Activated naive CD8-positive, alpha-beta T cell treated with anti-CD3 and anti-CD28 coated beads, Interleukin-2, amount 50 U/mL, for 24 hours (primary cell): ENCODE measurements around the gene COX5A.
"Not testable (repeated sequence)": the region's sequence is repeated elsewhere in the genome, so short reads cannot be mapped to it uniquely, and the experiment has no call there.

Source experiments
- ATAC-seq: fragments of 150-1000 bp; cut with Tn5 transposase; one replicate; pipeline ENCODE4 v1.10.0; 2021
- DNase-seq: peaks from one replicate; pipeline ENCODE4 v3.0.0; 2021
- H3K27ac Mint-ChIP-seq: one replicate; pipeline ENCODE4 v1.8.0; 2021; ENCODE audit warnings: mild to moderate bottlenecking, mixed read lengths
- H3K27me3 Mint-ChIP-seq: one replicate; pipeline ENCODE4 v1.8.0; 2021; ENCODE audit warnings: mixed read lengths
- H3K36me3 Mint-ChIP-seq: one replicate; pipeline ENCODE4 v1.8.0; 2021; ENCODE audit warnings: low read depth, mixed read lengths
- H3K4me1 Mint-ChIP-seq: one replicate; pipeline ENCODE4 v1.8.0; 2021; ENCODE audit warnings: mixed read lengths
- H3K4me3 Mint-ChIP-seq: one replicate; pipeline ENCODE4 v1.8.0; 2021; ENCODE audit warnings: mild to moderate bottlenecking, moderate library complexity, mixed read lengths
- H3K9me3 Mint-ChIP-seq: one replicate; pipeline ENCODE4 v1.8.0; 2021; ENCODE audit warnings: mixed read lengths

COX5A gene

GRCh38 chr15:74897300-74897701 lies 40.6 kb downstream of the COX5A start:
- peaks cover 28% of the 10 kb centered on the region for H3K4me1 Mint-ChIP-seq
- H3K36me3 Mint-ChIP-seq, result peaks cover 35% of the 10 kb centered on the region
- ATAC-seq (no peak), DNase-seq (no peak)
- no peaks in the 10 kb centered on the region for H3K27me3 Mint-ChIP-seq
- H3K27ac Mint-ChIP-seq, result no peak overlapping the region
- no peak overlapping the region for H3K4me3 Mint-ChIP-seq
- no peaks in the 10 kb centered on the region for H3K9me3 Mint-ChIP-seq

DNA sequence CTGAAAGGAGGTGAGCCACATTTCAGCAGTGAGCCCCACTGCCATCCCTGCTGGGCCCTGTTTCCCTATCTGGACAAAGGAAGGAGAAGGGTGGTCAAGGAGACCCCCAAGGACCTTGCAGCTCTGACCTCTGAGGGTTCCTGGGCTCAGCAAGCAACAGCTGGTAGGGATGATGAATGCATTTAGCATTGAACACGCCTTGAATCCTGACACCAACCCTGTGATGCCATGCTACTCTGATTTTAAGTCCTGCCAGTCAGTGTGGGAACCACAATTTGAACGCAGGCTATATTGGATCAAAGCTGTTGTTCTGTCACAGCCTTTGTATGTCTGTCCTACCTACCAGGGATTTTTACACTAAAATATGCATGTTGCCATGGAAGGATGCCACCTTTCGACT lies 41.6 kb downstream of the COX5A start:
- Mint-ChIP-seq H3K27me3 (no peaks in the 10 kb centered on the region), H3K36me3 (peaks cover 36% of the 10 kb centered on the region), H3K4me3 (no peak overlapping the region), H3K9me3 (no peaks in the 10 kb centered on the region), H3K4me1 (peaks cover 31% of the 10 kb centered on the region), H3K27ac (no peak overlapping the region)
- ATAC-seq (no peak), DNase-seq (no peak)

GRCh38 chr15:74895830-74896229 lies 42.0 kb downstream of the COX5A start:
- Mint-ChIP-seq H3K4me3 (no peak overlapping the region), H3K27me3 (no peaks in the 10 kb centered on the region), H3K36me3 (peaks cover 35% of the 10 kb centered on the region), H3K27ac (no peak overlapping the region), H3K4me1 (peaks cover 36% of the 10 kb centered on the region), H3K9me3 (no peaks in the 10 kb centered on the region)
- ATAC-seq (no peak), DNase-seq (no peak)

- not testable (repeated sequence) for H3K27ac Mint-ChIP-seq, ATAC-seq, DNase-seq, H3K27me3 Mint-ChIP-seq, H3K9me3 Mint-ChIP-seq, H3K4me3 Mint-ChIP-seq
- peaks cover 46% of the 10 kb centered on the region for H3K4me1 Mint-ChIP-seq
- peaks cover 28% of the 10 kb centered on the region for H3K36me3 Mint-ChIP-seq
These were observed 43.5 kb downstream of the COX5A start for GRCh38 chr15:74894383-74894782.

DNA sequence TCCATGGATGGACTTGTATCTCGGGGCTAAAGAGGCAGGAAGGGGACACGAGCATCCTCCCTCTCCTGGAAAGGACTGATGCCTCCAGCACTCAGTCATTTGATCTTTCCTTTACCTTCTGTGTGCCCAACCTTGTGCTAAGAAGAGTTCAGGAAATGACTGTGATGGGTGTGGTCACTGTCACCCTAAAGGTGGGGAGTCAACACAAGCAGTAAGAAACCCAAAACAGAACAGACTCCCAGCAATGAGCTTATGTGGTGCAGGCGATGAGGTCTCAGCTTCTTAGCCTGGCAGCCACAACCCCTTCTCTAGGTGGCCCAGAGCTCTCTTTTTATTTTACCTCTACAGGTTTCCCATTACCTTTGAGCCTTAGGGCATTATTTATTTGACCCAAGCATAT lies 44.2 kb downstream of the COX5A start:
- H3K9me3 Mint-ChIP-seq, result no peaks in the 10 kb centered on the region

DNA sequence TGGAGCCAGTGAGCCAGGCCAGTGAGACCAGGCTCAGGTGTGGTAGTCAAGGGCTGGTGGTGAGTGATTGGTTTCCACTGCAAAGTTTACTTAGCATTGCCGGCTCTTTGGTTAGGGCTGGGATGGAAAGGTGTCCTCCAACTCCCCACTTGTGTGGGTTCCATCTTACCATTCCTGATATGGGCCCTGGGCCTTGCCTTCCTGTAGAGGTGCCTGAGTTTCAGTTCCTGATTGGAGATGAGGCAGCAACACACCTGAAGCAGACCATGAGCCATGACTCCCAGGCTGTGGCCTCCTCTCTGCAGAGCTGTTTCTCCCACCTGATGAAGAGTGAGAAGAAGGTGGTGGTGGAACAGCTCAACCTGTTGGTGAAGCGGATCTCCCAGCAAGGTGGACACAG lies 44.9 kb downstream of the COX5A start:
- ATAC-seq, result no peak
- Mint-ChIP-seq H3K4me1 (peaks cover 54% of the 10 kb centered on the region), H3K36me3 (peaks cover 26% of the 10 kb centered on the region), H3K4me3 (no peak overlapping the region), H3K27ac (peak overlapping the region; percentile 55), H3K27me3 (no peaks in the 10 kb centered on the region), H3K9me3 (no peaks in the 10 kb centered on the region)
- no peak for DNase-seq

More for the DNA sequence above, 44.2 kb downstream of the COX5A start:
- H3K4me1 Mint-ChIP-seq, result peaks cover 53% of the 10 kb centered on the region
- peak overlapping the region; percentile 55 for H3K27ac Mint-ChIP-seq
- DNase-seq (no peak), ATAC-seq (no peak)
- H3K36me3 Mint-ChIP-seq, result peaks cover 26% of the 10 kb centered on the region
- H3K4me3 Mint-ChIP-seq, result no peak overlapping the region
- H3K27me3 Mint-ChIP-seq, result no peaks in the 10 kb centered on the region

DNA sequence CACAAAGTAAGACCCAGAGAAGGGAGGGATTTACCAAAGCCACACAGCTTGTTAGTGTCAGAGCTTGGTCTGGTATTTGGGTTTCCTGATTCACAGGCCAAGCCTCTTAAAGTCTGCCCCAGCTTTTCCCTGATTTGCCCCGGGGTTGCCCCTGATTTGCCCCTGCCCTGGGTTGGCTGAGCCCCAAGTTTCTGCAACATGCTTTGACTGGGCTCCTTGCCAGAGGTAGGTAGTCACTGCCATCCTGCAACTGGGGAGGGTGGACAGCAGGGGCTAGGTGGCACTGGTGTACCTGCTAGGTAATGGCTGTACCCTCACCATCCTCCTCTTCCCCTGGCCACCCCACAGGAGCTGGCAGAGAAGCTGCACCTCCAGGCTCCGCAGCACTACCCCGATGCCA lies 45.6 kb downstream of the COX5A start:
- ATAC-seq, result no peak
- Mint-ChIP-seq H3K9me3 (no peaks in the 10 kb centered on the region), H3K27me3 (no peaks in the 10 kb centered on the region), H3K4me3 (no peak overlapping the region), H3K27ac (no peak overlapping the region), H3K36me3 (peaks cover 26% of the 10 kb centered on the region), H3K4me1 (peaks cover 54% of the 10 kb centered on the region)
- no peak for DNase-seq

- Mint-ChIP-seq H3K4me3 (peak overlapping the region; percentile 26), H3K4me1 (peaks cover 54% of the 10 kb centered on the region), H3K36me3 (peaks cover 23% of the 10 kb centered on the region), H3K9me3 (no peaks in the 10 kb centered on the region), H3K27ac (no peak overlapping the region), H3K27me3 (no peaks in the 10 kb centered on the region)
- DNase-seq, result no peak
- no peak for ATAC-seq
These were observed 46.4 kb downstream of the COX5A start for GRCh38 chr15:74891469-74891868.

GRCh38 chr15:74890665-74890960 lies 47.3 kb downstream of the COX5A start:
- Mint-ChIP-seq H3K27ac (peak overlapping the region; percentile 93), H3K4me1 (peaks cover 54% of the 10 kb centered on the region)
- ATAC-seq, result no peak

DNA sequence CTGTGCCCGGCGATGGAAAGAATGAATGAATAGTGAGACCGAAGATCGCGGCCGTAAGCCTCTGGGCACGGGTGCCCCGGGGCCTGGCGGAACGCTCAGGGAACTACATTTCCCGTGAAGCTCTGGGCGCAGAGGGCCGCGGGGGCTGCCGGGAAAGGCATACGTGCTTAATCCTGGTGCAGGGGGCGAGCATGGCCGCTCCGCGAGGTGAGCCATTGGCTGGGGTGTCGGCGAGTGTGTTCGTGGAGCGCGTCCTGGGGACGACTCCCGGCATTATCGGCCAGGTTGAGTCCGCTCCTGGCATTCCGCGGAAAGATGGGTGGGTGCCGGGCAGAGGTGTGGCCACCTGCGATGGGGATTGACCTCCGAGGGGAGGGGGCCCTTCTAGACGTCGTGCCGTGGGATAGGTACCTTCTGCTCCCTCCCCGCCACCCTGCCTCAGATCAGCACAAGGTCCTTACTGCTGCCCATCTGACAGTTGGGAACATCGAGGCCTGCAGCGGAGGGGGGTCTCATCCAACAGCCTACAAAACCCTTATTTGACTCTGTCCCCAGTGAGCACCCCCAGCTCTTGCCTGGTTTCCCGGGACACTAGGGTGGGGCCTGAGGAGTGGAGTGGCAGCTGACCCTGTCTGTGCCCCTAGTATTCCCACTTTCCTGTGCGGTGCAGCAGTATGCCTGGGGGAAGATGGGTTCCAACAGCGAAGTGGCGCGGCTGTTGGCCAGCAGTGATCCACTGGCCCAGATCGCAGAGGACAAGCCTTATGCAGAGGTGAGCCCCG lies 47.8 kb downstream of the COX5A start, which contains the start of gene MPI:
MPI (plus strand) TSS at position 160 of the 782 bp plus-strand sequence; CDS start at position 192, 32 bp downstream.
- H3K4me1 Mint-ChIP-seq, result peaks cover 51% of the 10 kb centered on the region
- H3K27ac Mint-ChIP-seq, result peak within 1 kb of the TSS; percentile 93
- H3K9me3 Mint-ChIP-seq, result no peaks in the 10 kb centered on the region
- DNase-seq (peak; percentile 90), ATAC-seq (peak; percentile 99)
- no peaks in the 10 kb centered on the region for H3K27me3 Mint-ChIP-seq
- H3K4me3 Mint-ChIP-seq, result peak within 1 kb of the TSS; percentile 91
- peaks cover 22% of the 10 kb centered on the region for H3K36me3 Mint-ChIP-seq

More at GRCh38 chr15:74890665-74890960, 47.3 kb downstream of the COX5A start:
- DNase-seq, result no peak
- H3K9me3 Mint-ChIP-seq, result no peaks in the 10 kb centered on the region
- no peaks in the 10 kb centered on the region for H3K27me3 Mint-ChIP-seq
- H3K4me3 Mint-ChIP-seq, result peak overlapping the region; percentile 91
- H3K36me3 Mint-ChIP-seq, result peaks cover 23% of the 10 kb centered on the region

- Mint-ChIP-seq H3K4me3 (peak overlapping the region; percentile 91), H3K4me1 (peaks cover 51% of the 10 kb centered on the region), H3K27me3 (no peaks in the 10 kb centered on the region), H3K36me3 (peaks cover 22% of the 10 kb centered on the region), H3K27ac (peak overlapping the region; percentile 93), H3K9me3 (no peaks in the 10 kb centered on the region)
- ATAC-seq (peak; percentile 5), DNase-seq (peak; percentile 27)
These were observed 48.4 kb downstream of the COX5A start for GRCh38 chr15:74889390-74889882.

- DNase-seq, result no peak
- Mint-ChIP-seq H3K9me3 (no peaks in the 10 kb centered on the region), H3K4me3 (peak overlapping the region; percentile 91), H3K27me3 (no peaks in the 10 kb centered on the region), H3K36me3 (peaks cover 20% of the 10 kb centered on the region), H3K27ac (peak overlapping the region; percentile 93), H3K4me1 (peaks cover 51% of the 10 kb centered on the region)
- ATAC-seq, result no peak
These were observed 49.2 kb downstream of the COX5A start for GRCh38 chr15:74888716-74889115.

- H3K4me1 Mint-ChIP-seq, result peaks cover 41% of the 10 kb centered on the region
- H3K27me3 Mint-ChIP-seq, H3K4me3 Mint-ChIP-seq, ATAC-seq, H3K9me3 Mint-ChIP-seq, H3K27ac Mint-ChIP-seq, H3K36me3 Mint-ChIP-seq, DNase-seq: not testable (repeated sequence)
These were observed 50.2 kb downstream of the COX5A start for GRCh38 chr15:74887537-74888193.

DNA sequence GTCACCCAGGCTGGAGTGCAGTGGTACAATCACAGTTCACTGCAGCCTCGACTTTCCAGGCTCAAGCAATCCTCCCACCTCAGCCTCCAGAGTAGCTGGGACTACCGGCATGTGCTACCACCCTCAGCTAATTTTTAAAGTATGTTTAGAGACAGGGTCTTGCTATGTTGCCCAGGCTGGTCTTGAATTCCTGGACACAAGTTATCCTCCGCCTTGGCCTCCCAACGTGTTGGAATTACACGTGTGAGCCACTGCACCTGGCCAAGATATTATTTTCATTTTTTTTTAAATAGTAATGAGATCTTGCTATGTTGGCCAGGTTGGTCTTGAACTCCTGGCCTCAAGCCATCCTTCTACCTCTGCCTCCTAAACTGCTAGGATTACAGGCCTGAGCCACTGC lies 52.4 kb downstream of the COX5A start:
- Mint-ChIP-seq H3K27ac (no peak overlapping the region), H3K36me3 (peaks cover 2% of the 10 kb centered on the region), H3K9me3 (no peaks in the 10 kb centered on the region), H3K27me3 (no peaks in the 10 kb centered on the region), H3K4me3 (no peak overlapping the region), H3K4me1 (peaks cover 19% of the 10 kb centered on the region)
- DNase-seq (no peak), ATAC-seq (no peak)
